Ureter (tissue), 1 donor: ENCODE measurements around the gene TMEM175. TPM values are rescaled to one million over a fixed set of nuclear protein-coding genes. Genes with fewer than 3 reads are reported as not detected.

Source experiments
- DNase-seq: peaks from one replicate; pipeline ENCODE4 v3.0.0-alpha.2; 2020; ENCODE audit warnings: low spot score
- total RNA-seq: library from RNA; stranded (reverse); gene quantifications from one replicate; pipeline ENCODE4 v1.2.4, GENCODE V29; 2023
- donor health status: DM: yes; HTN: yes; CAD: no.

The TMEM175 gene
- total RNA-seq, 1 donor from 2014 or later = 39.1 TPM

DNA sequence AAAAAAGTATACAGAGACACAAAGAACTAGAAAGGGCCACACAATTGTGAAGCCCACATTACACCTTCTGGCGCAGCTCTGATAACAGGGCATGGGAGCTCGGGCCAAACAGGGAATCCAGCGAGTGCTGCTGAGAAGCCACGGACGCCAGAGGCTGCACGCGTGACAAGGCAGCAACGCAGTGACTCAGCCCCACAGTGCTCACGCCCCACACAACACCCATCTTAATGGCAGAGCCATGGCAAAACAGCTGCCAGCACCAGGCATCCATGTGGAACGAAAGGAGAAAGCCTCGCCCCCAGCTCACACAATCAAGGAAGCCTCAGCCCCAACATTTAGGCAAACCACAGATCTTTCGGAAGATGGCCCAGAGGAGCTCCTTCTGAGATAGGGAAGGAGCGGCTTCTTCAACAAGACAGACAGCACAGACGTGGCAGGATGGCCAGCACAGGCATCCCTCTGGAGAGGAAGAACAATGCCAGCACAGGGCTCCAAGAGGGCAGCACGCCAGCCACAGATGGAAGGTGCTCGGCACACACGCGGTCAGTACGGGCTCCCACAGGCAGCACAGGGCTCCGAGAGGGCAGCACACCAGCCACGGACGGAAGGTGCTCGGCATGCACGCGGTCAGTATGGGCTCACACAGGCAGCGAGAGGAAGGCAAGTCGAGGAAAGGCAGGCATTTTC, 33.2 kb upstream of the TMEM175 start:
- no peak for DNase-seq

DNA sequence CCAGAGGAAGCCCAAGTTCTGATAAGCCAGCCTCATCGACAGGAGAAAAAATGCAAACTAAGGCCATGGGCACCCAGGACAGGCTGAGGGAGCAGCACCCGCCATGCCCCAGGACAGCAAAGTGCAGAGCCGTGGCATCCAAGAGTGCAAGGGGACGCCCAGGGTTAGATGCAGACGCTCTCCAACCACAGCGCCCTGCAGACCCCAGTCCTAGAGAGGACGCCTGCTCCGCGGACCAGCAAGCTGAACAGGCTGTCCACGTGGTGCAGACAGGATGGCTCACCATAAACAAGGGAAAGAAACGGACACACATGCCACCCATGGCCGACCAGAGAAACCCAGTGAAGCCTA, 32.7 kb upstream of the TMEM175 start:
- DNase-seq = no peak

DNA sequence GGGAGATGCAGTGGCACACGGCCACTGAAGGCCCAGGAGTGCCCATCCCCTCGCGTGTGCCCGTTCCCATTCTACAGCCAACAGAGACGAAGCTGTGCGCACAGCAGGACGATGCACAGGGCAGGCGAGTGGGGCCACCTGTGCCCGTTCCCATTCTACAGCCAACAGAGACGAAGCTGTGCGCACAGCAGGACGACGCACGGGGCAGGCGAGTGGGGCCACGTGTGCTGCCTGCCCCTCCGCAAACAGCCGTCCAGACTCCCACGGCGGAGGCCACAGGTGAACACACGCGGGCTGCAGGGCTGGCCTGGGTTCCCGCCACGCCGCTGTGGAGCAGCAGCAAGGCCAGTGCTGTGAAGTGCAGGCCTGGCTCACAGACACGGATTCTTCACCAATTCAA, 32.2 kb upstream of the TMEM175 start:
- DNase-seq = no peak

DNA sequence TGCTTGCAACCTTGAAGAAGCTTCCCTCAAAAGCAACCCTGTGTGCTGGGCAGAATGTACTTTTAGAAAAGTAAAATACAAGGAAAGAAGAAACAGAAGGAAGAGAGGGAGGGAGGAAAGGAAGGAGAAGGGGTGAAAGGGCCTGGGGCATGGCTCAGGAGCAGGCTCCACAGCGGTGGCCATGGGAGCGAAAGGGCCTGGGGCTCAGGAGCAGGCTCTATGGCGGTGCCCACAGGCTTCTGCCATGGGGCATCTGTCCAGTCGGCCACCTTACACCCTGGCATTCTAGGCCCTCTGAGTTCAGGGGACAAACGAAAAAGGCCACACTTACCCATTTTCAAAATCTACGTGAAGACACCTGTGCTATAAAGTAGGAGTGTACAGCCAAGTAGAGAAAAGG, 31.5 kb upstream of the TMEM175 start:
- no peak for DNase-seq

DNA sequence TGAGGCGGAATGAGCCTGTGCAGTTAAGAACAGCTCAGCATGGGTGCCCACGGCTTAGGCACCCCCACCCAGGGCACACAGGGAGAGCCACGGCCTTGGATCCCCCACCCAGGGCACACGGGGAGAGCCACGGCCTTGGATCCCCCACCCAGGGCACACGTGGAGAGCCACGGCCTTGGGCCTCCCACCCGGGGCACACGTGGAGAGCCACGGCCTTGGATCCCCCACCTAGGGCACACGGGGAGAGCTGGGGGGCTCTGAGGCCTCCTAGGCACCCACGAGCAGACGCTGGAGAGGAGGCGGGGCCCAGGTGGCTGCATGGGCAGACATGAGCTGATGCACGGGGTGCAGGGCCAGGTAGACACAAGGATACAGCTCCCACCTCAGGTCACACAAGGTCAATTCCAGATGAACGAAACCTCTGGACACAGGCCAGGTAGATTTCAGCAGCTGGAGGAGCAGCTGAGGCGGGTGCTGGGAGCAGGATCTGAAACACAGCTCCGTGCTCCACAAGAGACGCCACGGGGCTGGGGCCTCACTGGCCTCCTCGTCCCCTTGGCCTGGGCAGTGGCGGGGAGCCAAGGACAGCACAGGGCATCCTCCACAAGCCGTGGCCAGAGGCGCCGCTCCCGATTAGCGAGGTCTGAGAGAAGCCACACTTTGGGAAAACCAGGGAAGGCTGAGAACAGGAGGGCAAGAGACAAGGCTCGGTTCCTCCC, 30.9 kb upstream of the TMEM175 start:
- DNase-seq = no peak

DNA sequence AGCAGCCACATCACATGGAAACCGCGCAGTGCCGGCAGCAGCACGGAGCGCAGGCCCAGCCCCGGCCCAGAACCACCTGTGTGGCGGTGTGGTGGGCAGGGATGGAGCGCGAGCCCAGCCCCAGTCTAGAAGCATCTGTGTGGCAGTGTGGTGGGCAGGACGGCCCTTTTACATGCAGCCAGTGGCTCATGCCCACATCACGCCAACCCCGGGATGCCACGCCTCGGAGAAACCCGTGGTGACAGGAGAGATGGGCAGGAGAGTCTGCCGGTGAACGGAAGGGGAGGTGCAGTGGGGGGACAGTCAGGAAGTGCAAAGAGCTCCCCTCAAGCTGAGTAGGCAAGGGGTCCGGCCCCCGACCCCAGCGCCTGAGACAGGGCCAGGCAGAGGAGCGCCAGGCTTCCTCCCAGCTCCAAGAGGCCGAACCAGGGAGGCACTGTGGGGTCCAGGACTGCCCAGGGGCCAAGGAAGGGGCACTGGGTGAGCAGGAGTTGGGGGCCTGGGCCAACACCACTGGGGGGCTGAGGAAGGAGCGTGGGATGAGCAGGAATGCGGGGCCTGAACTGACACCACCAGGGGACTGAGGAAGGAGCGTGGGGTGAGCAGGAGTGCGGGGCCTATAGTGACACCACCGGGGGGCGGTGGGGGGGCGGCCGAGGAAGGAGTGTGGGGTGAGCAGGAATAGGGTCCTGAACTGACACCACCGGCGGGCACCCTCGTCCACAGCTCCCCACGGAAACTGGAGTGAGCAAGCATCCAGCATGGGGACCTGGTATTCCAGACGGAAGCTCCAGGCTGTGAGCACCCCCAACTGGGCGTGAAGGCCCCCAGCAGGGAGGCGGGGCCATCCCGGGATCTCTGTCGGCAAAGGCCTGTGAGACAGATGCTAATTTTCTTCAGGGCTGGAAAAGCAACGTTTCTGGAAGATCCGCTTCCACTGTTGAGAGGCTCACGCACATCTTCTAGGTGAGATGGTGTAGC, 28.9 kb upstream of the TMEM175 start:
- DNase-seq = no peak

DNA sequence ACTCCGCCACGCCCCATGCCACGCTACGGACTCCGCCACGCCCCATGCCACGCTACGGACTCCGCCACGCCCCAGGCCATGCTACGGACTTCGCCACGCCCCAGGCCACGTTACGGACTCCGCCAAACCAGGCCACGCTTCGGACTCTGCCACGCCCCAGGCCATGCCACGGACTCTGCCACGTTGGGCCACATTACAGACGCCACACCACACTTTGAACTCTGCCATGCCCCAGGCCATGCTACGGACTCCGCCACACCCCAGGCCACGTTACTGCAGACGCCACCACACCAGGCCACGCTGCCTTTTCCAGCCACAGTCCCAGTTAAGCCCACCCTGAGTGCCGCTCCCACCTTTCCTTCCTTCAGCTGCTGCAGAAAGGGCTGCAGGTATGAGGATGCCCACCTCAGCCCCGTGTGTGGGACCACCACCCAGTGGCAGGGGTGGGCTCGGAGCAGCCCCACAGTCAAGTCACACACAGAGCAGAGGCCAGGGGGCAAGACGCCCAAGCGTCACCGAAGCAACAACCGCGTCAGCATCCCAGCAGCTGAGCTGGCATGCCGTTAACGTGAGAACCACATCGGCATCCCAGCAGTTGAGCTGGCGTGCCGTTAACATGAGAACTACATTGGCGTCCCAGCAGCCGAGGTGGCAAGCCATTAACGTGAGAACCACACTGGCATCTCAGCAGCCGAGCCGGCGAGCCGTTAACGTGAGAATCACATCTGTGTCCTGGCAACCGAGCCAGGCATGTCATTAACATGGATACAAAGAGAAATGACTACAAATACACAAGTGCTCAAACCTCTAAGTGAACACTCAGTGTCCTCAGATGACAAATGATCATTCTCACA, 26.5 kb upstream of the TMEM175 start:
- DNase-seq = no peak

DNA sequence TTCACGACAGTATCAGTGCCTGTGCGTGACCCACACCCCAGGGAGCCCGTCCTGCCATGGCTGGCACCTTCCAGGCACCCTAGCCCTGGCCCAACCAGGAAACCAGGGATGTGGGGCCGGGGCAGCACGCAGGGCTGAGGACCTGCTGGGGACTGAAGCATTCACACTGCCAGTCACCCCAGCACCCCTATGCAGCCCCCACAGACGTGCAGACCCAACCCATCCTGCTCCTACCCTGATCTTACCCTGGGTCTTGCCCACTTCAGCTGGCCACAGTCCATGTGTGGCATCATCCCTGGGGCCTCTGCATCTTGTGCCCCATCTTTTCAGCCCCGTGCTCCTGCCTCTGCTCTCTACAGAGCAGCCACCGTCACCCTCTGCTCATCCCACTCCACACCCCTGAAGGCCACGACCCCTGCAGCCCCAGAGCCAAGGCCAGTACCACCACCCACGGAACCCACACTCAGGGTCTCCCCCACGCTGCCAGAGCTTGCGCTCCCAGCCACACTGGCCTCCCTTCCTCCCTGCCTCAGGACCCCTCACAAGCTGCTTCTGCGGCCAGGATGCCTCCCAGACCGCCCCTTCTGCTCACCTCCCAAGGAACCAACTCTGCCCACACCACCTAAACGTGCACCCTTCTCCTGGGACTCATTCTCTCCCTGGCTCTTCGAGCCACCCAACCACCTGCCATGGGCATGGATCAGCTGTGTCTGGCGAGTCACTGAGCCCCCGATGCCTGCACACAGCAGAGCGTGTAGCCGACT, 25.7 kb upstream of the TMEM175 start:
- no peak for DNase-seq

DNA sequence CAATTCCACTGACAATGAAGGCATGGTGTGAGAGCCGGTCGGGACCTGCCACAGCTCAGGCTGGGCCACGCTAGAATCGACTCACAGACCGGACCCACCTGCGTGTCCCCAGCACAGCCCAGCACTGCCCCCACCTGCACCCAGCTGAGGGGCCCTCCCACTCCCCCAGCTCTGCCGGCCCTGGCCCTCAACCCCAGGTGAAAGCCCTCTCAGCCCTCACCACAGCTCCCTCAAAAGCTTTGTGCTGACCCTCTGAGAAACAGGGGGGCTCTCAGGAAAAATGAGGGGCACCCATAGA, 25.2 kb upstream of the TMEM175 start:
- DNase-seq = no peak

DNA sequence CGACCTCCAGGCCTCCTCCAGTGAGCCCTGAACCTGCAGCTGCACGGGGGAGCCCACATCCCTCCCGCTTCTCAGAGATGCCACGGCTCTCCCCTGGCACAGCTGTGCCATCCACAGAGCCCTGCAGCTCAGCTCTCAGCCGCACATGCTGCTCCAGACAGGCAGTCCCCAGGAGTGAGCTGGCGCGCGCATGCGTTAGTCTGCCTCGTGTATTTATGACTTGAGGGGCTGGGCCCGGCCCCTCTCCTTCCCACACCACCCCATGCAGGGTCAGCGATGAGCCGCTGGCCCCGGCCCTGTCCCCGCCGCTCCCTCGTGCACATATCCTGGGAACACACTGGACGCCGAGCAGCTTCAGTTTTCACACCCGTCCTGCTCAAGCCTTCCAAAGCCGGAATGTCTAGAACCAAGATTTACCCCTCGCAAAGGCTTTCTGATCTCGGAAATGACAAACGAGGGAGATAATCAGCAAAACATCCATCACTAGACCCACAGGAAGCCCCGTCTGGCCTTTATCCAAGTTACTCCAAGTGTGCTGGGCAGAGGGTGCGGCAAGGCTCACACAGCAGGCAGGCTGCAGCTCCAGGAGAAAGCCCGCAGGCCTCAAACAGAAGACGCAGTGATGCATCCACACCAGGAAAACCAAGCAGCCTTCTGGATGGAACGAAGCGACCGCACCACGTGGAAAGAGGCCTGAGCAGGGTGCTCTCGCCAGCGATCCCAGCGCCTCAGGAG, 24.4 kb upstream of the TMEM175 start:
- DNase-seq = no peak

DNA sequence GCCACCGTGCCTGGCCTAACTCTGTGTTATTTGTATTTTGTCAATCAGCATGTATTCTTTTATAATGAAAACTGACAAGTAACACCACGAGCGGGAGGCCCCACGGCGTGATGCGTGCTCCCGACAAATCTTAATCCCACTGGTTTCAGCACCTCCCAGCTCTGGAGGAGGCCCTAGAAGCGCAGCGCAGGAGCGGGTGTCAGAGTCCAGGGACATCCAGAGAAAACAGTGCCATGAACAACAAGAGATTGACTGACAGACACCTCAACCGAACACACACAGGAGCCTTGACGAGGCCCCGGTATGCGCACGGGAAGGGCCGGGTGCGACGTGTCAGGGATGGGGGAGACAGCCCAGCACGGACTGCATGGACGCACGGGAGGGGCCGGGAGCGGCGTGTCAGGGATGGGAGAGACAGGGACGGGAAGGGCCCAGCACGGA, 23.1 kb upstream of the TMEM175 start:
- DNase-seq = no peak

DNA sequence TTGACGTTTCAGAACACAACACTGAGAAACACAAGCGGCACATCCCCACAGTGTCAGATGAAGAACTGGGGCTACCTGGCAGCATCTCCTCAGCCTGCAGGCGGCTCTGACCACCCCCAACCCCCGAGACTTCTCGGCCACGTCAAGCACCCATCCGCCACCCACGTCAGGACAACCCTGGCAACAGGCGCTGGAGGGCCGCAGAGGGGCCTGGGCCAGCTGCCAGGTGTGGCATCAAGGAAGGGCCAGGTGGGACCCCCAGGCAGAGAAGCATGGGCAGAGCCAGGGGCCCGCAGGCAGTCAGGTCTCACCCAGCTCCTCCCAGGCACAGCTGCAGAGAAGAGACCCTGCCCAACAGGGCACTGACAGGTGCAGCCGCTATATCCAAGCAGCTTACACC, 22.4 kb upstream of the TMEM175 start:
- no peak for DNase-seq

DNA sequence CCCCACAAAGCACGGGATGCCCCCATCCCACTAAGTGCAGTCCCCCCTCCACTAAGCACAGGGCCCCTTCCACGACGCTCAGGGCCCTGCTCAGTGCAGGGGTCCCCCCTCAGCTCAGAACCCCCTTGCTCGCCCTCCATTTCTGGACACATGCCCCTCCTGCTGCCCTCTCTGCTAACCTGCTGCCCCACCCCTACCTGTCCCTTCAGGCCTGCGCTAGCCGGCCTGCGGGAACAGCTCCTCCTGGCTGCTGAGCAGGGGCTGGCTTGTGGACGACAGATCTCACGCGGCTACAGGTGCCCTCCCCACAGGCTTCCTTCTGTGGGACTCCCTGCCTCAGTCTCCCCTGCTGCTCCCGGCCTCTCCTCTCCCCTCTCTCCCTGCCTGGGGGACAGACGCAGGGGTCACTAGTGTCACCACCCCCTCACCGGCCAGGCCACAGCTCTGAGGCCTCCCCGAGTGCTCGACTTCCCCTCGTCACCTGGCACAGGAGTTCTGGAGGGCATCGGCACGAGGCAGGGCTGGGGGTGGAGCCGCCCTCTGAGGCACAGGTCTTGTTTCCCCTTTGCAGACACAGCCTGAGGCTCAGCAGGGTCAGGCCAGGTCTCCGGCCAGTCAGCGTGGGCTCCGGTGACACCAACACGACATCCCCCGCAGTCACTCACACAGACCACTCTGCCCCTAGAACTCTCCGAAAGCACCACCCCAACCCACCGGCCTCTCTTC, 21.7 kb upstream of the TMEM175 start:
- no peak for DNase-seq

DNA sequence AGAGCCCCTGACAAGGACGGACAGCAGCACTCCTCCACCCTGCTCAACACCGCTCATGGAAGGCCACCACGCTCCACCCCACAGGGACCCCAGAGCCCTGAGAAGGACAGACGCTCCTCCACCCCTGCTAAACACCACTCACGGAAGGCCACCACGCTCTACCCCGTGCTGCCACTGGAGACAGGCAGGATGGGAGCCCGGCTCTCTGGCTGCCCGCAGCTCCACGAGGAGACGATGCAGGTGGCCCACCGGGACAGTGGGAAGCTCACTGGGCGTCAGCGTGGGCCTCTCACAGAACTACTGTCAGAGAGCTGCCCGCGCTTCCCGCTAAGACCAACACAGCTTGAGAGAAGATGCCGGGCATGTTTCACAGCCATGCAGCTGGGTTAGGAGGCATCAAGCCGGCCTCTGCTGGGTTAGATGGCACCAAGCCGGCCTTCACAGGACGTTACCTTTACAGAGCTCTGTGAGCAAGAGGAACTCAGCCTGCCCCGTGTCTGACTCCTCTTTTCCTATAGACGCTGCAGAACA, 21.0 kb upstream of the TMEM175 start:
- DNase-seq = no peak

DNA sequence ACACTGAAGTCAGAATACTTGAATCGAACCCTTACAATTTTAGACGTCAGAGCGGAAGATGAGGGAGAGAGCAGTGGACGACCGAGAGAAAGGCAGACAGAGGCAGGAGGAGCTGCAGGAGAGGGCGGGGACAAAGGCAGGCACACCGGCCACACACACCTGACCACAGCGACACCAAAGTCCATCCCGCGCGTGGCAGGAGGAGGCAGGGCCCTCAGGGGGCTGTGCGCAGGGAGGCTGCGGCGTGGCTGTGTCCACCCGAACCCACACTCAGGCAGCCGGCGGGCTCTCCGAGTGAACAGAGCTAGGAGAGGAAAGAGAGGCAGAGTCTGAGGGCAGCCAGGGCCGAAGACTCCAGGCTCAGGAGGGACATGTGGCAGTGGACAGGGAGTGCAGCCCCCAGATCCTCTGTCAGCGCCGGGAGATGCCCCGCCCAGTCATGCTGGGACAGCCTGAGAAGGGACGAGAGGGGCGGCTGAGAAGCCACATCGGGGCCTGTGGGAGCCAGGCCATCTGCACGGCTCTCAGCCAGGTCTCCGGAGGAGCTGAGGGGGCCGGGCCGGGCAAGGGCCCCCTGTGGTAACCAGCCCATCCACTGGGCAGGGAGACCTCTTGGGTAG, 20.3 kb upstream of the TMEM175 start:
- DNase-seq = no peak

DNA sequence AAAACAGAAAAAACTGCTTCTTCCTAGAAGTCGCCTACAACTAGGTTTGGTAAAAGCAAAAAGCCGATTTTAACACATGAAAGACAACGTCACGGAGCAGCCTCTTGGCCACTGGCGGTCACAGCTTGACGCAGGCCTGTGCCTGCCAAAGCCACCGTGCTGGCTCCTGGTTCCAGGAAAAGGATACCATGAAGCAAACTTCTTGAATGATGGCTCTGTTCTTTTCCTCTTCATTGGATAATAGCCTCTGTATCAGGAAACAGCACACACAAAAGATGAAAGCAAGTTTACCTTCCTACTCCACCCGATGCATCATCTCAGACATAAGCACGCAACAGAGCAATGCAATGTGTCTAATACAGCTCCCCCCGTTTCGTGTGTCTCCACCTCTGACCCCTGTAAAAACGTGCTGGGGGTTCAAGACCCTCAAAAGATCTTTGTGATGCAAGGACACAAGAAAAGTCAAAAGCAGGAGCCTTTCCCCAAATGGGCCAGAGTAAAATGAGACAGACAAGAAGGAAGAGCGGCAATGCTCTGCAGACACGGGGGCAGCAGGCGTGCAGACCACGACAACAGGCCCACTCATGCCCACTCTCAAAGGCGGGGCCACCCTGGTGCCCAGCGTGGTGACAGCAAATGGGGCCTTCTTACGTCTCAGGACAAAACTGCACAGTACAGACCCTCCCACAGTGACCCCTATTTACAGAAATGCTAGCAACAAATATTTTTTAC, 19.5 kb upstream of the TMEM175 start:
- no peak for DNase-seq

DNA sequence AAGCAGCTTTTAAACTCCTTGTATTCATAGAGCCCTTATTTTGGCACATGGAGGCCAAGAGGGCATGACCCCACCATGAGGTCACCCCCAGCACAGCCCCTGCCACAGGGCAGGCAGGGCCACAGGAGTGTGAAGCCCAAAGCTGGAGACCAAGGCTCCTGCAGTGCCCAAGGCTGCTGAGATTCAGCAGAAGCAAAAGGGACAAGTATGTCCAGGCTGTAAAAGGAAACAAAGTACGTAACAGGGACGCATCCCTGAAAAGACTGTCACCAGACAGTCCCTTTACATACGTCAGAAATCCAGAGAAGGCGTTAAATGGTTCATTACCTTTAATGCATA, 19.0 kb upstream of the TMEM175 start:
- DNase-seq = no peak

DNA sequence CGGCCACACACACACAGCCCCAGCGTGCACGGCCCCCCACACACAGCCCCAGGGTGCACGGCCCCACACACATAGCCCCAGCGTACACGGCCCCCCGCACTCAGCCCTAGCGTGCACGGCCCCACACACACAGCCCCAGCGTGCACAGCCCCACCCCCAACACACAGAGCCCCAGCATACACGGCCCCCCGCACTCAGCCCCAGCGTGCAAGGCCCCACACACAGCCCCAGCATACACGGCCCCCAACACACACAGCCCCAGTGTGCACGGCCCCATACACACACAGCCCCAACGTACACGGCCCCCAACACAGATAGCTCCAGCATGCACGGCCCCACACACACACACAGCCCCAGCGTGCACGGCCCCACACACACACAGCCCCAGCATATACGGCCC, 17.7 kb upstream of the TMEM175 start:
- DNase-seq = no peak
